H1 (cell line): ENCODE results near the gene TRIM41. TPM values are rescaled to one million over a fixed set of nuclear protein-coding genes. Genes with fewer than 3 reads are reported as not detected.

ENCODE experiments used
- CBX5 ChIP-seq: fragments of 300-800, 300-1000 bp; sonication (generic); IDR thresholded peaks from 2 replicates; pipeline ENCODE4 v1.7.1; 2016; ENCODE audit warnings: antibody characterized with exemption, low read length, low read depth
- CEBPB ChIP-seq: IDR thresholded peaks from 2 replicates; pipeline ENCODE4 v1.6.1; 2012; ENCODE audit warnings: low read depth, low read length
- CHD7 ChIP-seq: fragments of 300-600 bp; sonication (generic); IDR thresholded peaks from 2 replicates; pipeline ENCODE4 v1.7.1; 2012; ENCODE audit warnings: low read length, moderate library complexity, mild to moderate bottlenecking, inconsistent platforms; ENCODE audit not compliant: insufficient replicate concordance
- EP300 ChIP-seq, 2 experiments: IDR thresholded peaks; 1 replicate in 1 of 2; 2 replicates in 1 of 2; pipeline ENCODE4 v1.6.1; 2011 to 2012; ENCODE audit warnings: low read depth in 2 of 2, low read length in 2 of 2, mild to moderate bottlenecking in 2 of 2, borderline replicate concordance in 1 of 2, inconsistent platforms in 1 of 2, moderate library complexity in 1 of 2
- RAD21 ChIP-seq, 2 experiments: IDR thresholded peaks in 1 of 2; conservative IDR thresholded peaks in 1 of 2; 2 replicates each; pipeline ENCODE4 v1.6.1; 2011; ENCODE audit warnings: low read depth in 2 of 2, low read length in 2 of 2, improper control_type of control experiment in 1 of 2, inconsistent platforms in 1 of 2, mild to moderate bottlenecking in 1 of 2, moderate library complexity in 1 of 2
- RXRA ChIP-seq: IDR thresholded peaks from 2 replicates; pipeline ENCODE4 v1.6.1; 2011; ENCODE audit warnings: low read depth, mild to moderate bottlenecking, low read length, moderate library complexity; ENCODE audit not compliant: insufficient read depth
- TAF1 ChIP-seq: IDR thresholded peaks from 2 replicates; pipeline ENCODE4 v1.6.1; 2011; ENCODE audit warnings: mild to moderate bottlenecking, low read depth, low read length
- TCF12 ChIP-seq: IDR thresholded peaks from 2 replicates; pipeline ENCODE4 v1.6.1; 2011; ENCODE audit warnings: low read depth, mild to moderate bottlenecking, low read length
- TEAD4 ChIP-seq: IDR thresholded peaks from 2 replicates; pipeline ENCODE4 v1.6.1; 2012; ENCODE audit warnings: low read depth, low read length, inconsistent platforms, mixed read lengths
- YY1 ChIP-seq: IDR thresholded peaks from 2 replicates; pipeline ENCODE4 v1.6.1; 2011; ENCODE audit warnings: low read depth, mild to moderate bottlenecking, low read length
- polyA plus RNA-seq, 7 experiments: library from polyadenylated mRNA; depleted of rRNA in 3 of 7; stranded (reverse) in 5 of 7; unstranded in 2 of 7; fragments of >200 nt in 5 of 7; fragments of 200-250 nt in 2 of 7; gene quantifications; 1 replicate in 5 of 7; 2 replicates in 1 of 7; 4 replicates in 1 of 7; pipeline versions ENCODE4 v1.2.1 to v1.2.3, GENCODE V29; 2011 to 2013; ENCODE audit warnings: missing spikeins in 2 of 7, mixed read lengths in 2 of 7
- total RNA-seq: library from RNA; stranded (reverse); fragmentation: NEBNext Ultra II Directional; extraction: Animal tissue kit (Norgen Biotek cat#: 25700); gene quantifications from 2 replicates; pipeline ENCODE4 v1.2.1, GENCODE V29; 2021

Gene TRIM41
- total and polyA plus RNA-seq, 2 of the 8 experiments (the other 6 are each of a cell fraction or from before 2014, with no cell fraction given), result 12.9 to 21.6 TPM

- TF ChIP-seq CHD7, result no peak
- no peak for TF ChIP-seq YY1
- TF ChIP-seq CEBPB, result no peak
- no peak for TF ChIP-seq TAF1
- no peak for TF ChIP-seq TEAD4
- TF ChIP-seq CBX5, result no peak
- no peak for TF ChIP-seq TCF12
- no peak for TF ChIP-seq RXRA
- no peak for TF ChIP-seq EP300 (IDR thresholded peaks at IDR 0.05; ENCODE audit: borderline replicate concordance in 1 of 2, low read depth in 2 of 2, low read length in 2 of 2)
- TF ChIP-seq RAD21 (IDR thresholded peaks at IDR 0.05 in 1 of 2, conservative IDR thresholded peaks at IDR 0.05 in 1 of 2; ENCODE audit: low read depth in 2 of 2, low read length in 2 of 2), result no peak
Measured at GRCh38 chr5:181190711-181191525, 32.2 kb upstream of the TRIM41 start (continued).
